Caco-2 (cell line): ENCODE results near the gene RTL1. TPM values are rescaled to one million over a fixed set of nuclear protein-coding genes. Genes with fewer than 3 reads are reported as not detected.

Experiments used
- BruUV-seq: library from RNA; stranded (reverse); fragments of 400-500 nt; replicated peaks from 2 replicates; lab custom pipeline; 2021; lab: Mats Ljungman, UMichigan
- CTCF ChIA-PET: fragments of 300-600 bp; sonication (Branson Sonifier 250); formaldehyde crosslinking; loops from one replicate; lab custom pipeline; 2022; ENCODE audit warnings: antibody characterized with exemption; lab: Charles Lee
- POLR2A ChIA-PET: fragments of 300-600 bp; sonication (Branson Sonifier 250); formaldehyde crosslinking; loops from one replicate; lab custom pipeline; 2022; ENCODE audit warnings: antibody characterized with exemption; lab: Charles Lee
- DNase-seq, 2 experiments: peaks; one replicate each; pipeline versions ENCODE4 v3.0.0 to v3.0.0-alpha.2; 2020 to 2022
- H3K27me3 ChIP-seq: replicated peaks from 2 replicates; pipeline ENCODE4 v1.6.0; 2011; ENCODE audit warnings: low read length; ENCODE audit not compliant: control insufficient read depth, insufficient read depth
- H3K36me3 ChIP-seq: 2 replicates; pipeline ENCODE4 v1.5.1; 2011; ENCODE audit warnings: low read length; ENCODE audit not compliant: control insufficient read depth, insufficient read depth
- H3K4me1 ChIP-seq: fragments of 250-450 bp; sonication (Bioruptor Pico); 2 replicates; pipeline ENCODE4 v1.5.1; 2020; ENCODE audit warnings: mild to moderate bottlenecking
- H3K4me3 ChIP-seq: 2 replicates; pipeline ENCODE4 v1.5.1; 2011; ENCODE audit warnings: low read depth, mild to moderate bottlenecking, control low read depth, low read length
- H3K9me3 ChIP-seq: fragments of 250-450 bp; sonication (Bioruptor Pico); 2 replicates; pipeline ENCODE4 v1.5.1; 2020; ENCODE audit warnings: mild to moderate bottlenecking, moderate library complexity
- H3K27ac Mint-ChIP-seq: one replicate; pipeline ENCODE4 v1.8.0; 2022; ENCODE audit warnings: mixed read lengths; ENCODE audit not compliant: unreplicated experiment
- H3K27me3 Mint-ChIP-seq: one replicate; pipeline ENCODE4 v1.8.0; 2022; ENCODE audit warnings: mixed read lengths; ENCODE audit not compliant: insufficient read depth, unreplicated experiment
- H3K36me3 Mint-ChIP-seq: one replicate; pipeline ENCODE4 v1.8.0; 2022; ENCODE audit warnings: mild to moderate bottlenecking, mixed read lengths; ENCODE audit not compliant: insufficient read depth, unreplicated experiment
- H3K4me1 Mint-ChIP-seq: one replicate; pipeline ENCODE4 v1.8.0; 2022; ENCODE audit warnings: low read depth, mixed read lengths; ENCODE audit not compliant: unreplicated experiment
- H3K4me3 Mint-ChIP-seq: one replicate; pipeline ENCODE4 v1.8.0; 2022; ENCODE audit warnings: mild to moderate bottlenecking, moderate library complexity, mixed read lengths; ENCODE audit not compliant: unreplicated experiment
- H3K9me3 Mint-ChIP-seq: one replicate; pipeline ENCODE4 v1.8.0; 2022; ENCODE audit warnings: mixed read lengths; ENCODE audit not compliant: unreplicated experiment
- intact Hi-C: fragments of 100-400 bp; cut with micrococcal nuclease; formaldehyde crosslinking; loops from one replicate; pipeline ENCODE4 v1.10.0; 2022; ENCODE audit not compliant: unreplicated experiment
- total RNA-seq: library from RNA; stranded (reverse); gene quantifications from 2 replicates; pipeline ENCODE4 v1.2.3, GENCODE V29; 2022
- TF ChIP-seq, protein P1 (sequence below), 2 experiments: fragments of 200-600 bp in 1 of 2; IDR thresholded peaks; 1 replicate in 1 of 2; 2 replicates in 1 of 2; pipeline versions ENCODE4 v1.5.1 to v1.8.0; 2011 to 2022; ENCODE audit warnings: antibody characterized with exemption in 1 of 2, control low read depth in 1 of 2, inconsistent platforms in 1 of 2, low read depth in 1 of 2, low read length in 1 of 2, mild to moderate bottlenecking in 1 of 2, moderate library complexity in 1 of 2; ENCODE audit not compliant: insufficient read depth in 1 of 2, severe bottlenecking in 1 of 2, unreplicated experiment in 1 of 2

Gene RTL1
- total RNA-seq, 1 experiment from 2014 or later = not detected

DNA sequence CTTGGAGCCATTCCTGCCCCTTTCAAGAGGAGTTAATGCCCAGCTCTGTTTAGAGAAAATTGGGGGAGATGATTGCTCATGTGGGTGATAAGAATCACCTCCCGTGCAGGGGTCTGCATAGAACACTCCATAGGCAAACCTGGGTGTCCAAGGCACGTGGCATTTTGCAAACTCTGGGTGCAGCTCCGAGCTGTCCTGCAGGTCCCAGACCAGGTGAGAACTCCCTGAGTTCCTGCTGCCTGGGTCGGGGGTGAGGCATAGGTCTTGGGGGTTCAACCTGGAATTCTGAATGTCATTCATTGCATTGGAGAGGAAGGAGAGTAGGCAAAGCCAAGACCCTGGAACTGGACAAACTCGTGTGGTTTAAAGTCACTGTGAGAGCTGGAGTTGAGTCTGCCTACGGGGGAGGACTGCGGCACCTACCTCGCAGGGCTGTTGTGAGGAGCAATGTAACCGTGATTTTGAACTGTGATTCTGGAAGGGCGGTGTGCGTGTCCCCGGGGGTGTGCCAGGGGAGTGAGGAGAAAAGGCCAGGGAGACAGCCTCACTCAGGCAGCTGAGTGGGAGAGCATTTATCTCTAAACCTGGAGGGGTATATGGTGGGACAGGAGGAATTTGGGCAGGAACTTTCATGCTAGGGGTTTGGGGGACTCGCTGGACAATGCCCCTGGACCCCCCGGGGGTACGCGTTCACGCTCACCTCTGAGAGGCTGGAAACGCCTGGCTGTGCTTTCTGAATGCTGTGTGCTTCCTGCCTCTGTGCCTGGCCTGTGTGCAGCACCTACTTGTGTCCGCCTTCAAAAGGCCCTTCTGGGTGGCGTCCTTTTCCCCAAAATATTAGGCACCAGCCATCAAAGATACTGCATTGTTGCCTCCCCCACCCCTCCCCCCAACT, 47.2 kb downstream of the RTL1 start:
- no peak overlapping the region for H3K4me3 ChIP-seq
- peaks cover 6% of the 10 kb centered on the region for H3K27me3 Mint-ChIP-seq
- no peaks in the 10 kb centered on the region for H3K9me3 ChIP-seq
- no peaks in the 10 kb centered on the region for H3K36me3 Mint-ChIP-seq
- no TSS peak for BruUV-seq
- H3K4me1 Mint-ChIP-seq = no peaks in the 10 kb centered on the region
- TF ChIP-seq, protein P1, sequence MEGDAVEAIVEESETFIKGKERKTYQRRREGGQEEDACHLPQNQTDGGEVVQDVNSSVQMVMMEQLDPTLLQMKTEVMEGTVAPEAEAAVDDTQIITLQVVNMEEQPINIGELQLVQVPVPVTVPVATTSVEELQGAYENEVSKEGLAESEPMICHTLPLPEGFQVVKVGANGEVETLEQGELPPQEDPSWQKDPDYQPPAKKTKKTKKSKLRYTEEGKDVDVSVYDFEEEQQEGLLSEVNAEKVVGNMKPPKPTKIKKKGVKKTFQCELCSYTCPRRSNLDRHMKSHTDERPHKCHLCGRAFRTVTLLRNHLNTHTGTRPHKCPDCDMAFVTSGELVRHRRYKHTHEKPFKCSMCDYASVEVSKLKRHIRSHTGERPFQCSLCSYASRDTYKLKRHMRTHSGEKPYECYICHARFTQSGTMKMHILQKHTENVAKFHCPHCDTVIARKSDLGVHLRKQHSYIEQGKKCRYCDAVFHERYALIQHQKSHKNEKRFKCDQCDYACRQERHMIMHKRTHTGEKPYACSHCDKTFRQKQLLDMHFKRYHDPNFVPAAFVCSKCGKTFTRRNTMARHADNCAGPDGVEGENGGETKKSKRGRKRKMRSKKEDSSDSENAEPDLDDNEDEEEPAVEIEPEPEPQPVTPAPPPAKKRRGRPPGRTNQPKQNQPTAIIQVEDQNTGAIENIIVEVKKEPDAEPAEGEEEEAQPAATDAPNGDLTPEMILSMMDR (IDR thresholded peaks at IDR 0.05; ENCODE audit: insufficient read depth in 1 of 2, low read depth in 1 of 2, low read length in 1 of 2, severe bottlenecking in 1 of 2, unreplicated experiment in 1 of 2) = no peak
- POLR2A ChIA-PET = no interaction called here
- no peaks in the 10 kb centered on the region for H3K9me3 Mint-ChIP-seq
- H3K36me3 ChIP-seq = no peaks in the 10 kb centered on the region
- no peak overlapping the region for H3K27ac Mint-ChIP-seq
- no peak overlapping the region for H3K4me3 Mint-ChIP-seq
- no peaks in the 10 kb centered on the region for H3K27me3 ChIP-seq
- no peaks in the 10 kb centered on the region for H3K4me1 ChIP-seq
- intact Hi-C loops = no loop called here
- CTCF ChIA-PET = interaction anchor here (0.7 to 1.0 kb wide), 2 partner anchors 33 to 45 kb away, joined by 6 read pairs; no protein-coding TSS in a partner anchor
- no peak for DNase-seq

DNA sequence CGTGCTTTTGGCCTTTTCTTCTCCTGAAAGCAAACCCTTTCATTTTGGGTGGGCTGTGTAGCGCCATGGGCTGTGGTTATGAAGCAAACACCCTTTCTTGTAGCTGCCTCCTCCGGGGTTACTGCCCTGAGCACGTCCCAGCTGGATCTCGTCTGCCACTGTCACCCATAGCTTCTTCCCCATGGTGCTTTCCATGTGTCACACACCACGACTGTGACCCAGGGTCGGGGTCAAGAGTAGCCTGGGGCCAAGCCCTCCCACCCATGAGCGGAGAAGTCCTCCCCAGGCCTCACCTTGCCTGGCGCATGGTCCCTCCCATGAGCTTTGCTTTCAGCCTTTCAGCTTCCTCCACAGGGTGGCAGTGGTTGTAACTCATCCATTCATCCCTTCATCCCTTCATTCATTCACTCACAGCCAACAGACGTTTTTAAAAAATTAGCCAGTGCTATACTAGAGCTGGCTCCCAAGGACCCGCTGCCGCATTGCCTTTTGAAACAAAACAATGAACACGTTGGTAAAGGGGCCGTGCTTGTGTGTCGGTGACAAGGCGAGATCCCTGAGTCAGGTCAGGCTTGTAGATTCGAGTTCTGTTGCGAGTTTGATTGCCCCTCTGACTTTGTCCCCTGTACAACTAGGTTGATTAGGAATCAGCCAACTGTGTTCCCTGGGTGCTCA, 48.1 kb downstream of the RTL1 start:
- H3K4me1 ChIP-seq = no peaks in the 10 kb centered on the region
- H3K36me3 Mint-ChIP-seq = no peaks in the 10 kb centered on the region
- BruUV-seq = no TSS peak
- no peaks in the 10 kb centered on the region for H3K36me3 ChIP-seq
- no peak for DNase-seq
- H3K9me3 Mint-ChIP-seq = no peaks in the 10 kb centered on the region
- no peak overlapping the region for H3K4me3 Mint-ChIP-seq
- H3K27me3 ChIP-seq = no peaks in the 10 kb centered on the region
- intact Hi-C loops = loop anchor here (1.0 kb wide), 1 partner anchor 45 kb away; no protein-coding TSS in a partner anchor
- H3K27ac Mint-ChIP-seq = no peak overlapping the region
- no peaks in the 10 kb centered on the region for H3K9me3 ChIP-seq
- peaks cover 6% of the 10 kb centered on the region for H3K27me3 Mint-ChIP-seq
- H3K4me1 Mint-ChIP-seq = no peaks in the 10 kb centered on the region
- ChIA-PET CTCF (interaction anchor here (1.0 kb wide), 1 partner anchor 45 kb away, joined by 6 read pairs; no protein-coding TSS in a partner anchor), POLR2A (no interaction called here)
- TF ChIP-seq, protein P1 (IDR thresholded peaks at IDR 0.05; ENCODE audit: insufficient read depth in 1 of 2, low read depth in 1 of 2, low read length in 1 of 2, severe bottlenecking in 1 of 2, unreplicated experiment in 1 of 2) = no peak
- no peak overlapping the region for H3K4me3 ChIP-seq

DNA sequence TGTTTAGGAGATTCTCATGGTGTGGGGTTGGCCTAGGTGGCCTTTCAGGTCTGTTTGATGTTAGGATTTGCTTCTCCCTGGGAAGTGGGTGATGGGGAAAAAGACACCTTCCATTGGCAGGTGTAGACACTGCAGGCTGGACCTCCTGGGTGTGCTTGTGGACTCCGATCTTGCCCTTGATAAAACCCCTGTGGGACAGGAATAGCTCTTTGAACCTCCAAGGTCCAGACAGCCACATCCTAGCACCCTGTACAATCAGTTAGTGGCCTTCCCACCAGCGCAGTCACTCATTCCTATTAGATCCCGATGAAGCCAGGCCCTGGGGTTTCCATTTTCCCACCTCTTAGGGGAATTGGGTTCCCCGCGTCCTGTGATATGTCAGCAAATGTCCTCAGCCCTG, 49.1 kb downstream of the RTL1 start:
- no TSS peak for BruUV-seq
- TF ChIP-seq, protein P1 (IDR thresholded peaks at IDR 0.05; ENCODE audit: insufficient read depth in 1 of 2, low read depth in 1 of 2, low read length in 1 of 2, severe bottlenecking in 1 of 2, unreplicated experiment in 1 of 2) = no peak
- intact Hi-C loops = no loop called here
- H3K36me3 Mint-ChIP-seq = no peaks in the 10 kb centered on the region
- no peak overlapping the region for H3K4me3 ChIP-seq
- peaks cover 3% of the 10 kb centered on the region for H3K27me3 Mint-ChIP-seq
- no peak for DNase-seq
- H3K27me3 ChIP-seq = no peaks in the 10 kb centered on the region
- POLR2A ChIA-PET = no interaction called here
- no peaks in the 10 kb centered on the region for H3K4me1 Mint-ChIP-seq
- H3K9me3 ChIP-seq = no peaks in the 10 kb centered on the region
- H3K4me1 ChIP-seq = no peaks in the 10 kb centered on the region
- no peaks in the 10 kb centered on the region for H3K9me3 Mint-ChIP-seq
- H3K27ac Mint-ChIP-seq = no peak overlapping the region
- H3K36me3 ChIP-seq = no peaks in the 10 kb centered on the region
- no peak overlapping the region for H3K4me3 Mint-ChIP-seq
- CTCF ChIA-PET = no interaction called here
